HepG2 (cell line): Measurements from ENCODE around the gene RGS13. TPM values are rescaled to one million over a fixed set of nuclear protein-coding genes. Genes with fewer than 3 reads are reported as not detected.

Experiments used
- ATAC-seq: fragments of 200-7000 bp; cut with Tn5 transposase; 3 replicates; pipeline ENCODE4 v1.9.1; 2020; ENCODE audit warnings: mild to moderate bottlenecking, moderate library complexity
- BruUV-seq: library from RNA; stranded (reverse); fragments of 400-500 nt; replicated peaks from 2 replicates; lab custom pipeline; 2021; lab: Mats Ljungman, UMichigan
- CTCF ChIA-PET: fragments of 300-600 bp; formaldehyde crosslinking; extraction: SDS; loops from one replicate; lab custom pipeline; 2021; ENCODE audit warnings: low total read pairs, inconsistent platforms, low intra/inter-chr PET ratio; lab: Yijun Ruan, JAX
- POLR2A ChIA-PET: fragments of 350-600 bp; sonication (Branson Sonifier 250); formaldehyde crosslinking; loops from one replicate; lab custom pipeline; 2020; ENCODE audit warnings: antibody characterized with exemption, inconsistent platforms; lab: Yijun Ruan, JAX
- DNase-seq: peaks from one replicate; pipeline ENCODE4 v3.0.0-alpha.2; 2015; ENCODE audit warnings: low spot score
- FAIRE-seq: peaks from 3 replicates; lab custom pipeline; 2011; peaks lifted over from hg19 to GRCh38; lab: Jason Lieb, UNC
- H2AFZ ChIP-seq: one replicate; pipeline ENCODE4 v1.6.1; 2011; ENCODE audit warnings: low read length, inconsistent platforms
- H3K27ac ChIP-seq: fragments of 300-600 bp; 3 replicates; pipeline ENCODE4 v1.8.0; 2011; ENCODE audit warnings: mixed run types, mild to moderate bottlenecking, mixed read lengths, low read length, inconsistent platforms; ENCODE audit not compliant: insufficient read depth; ENCODE audit errors: extremely low read length
- H3K27me3 ChIP-seq, 2 experiments: fragments of 200-600 bp in 1 of 2; 2 replicates in 1 of 2; 3 replicates in 1 of 2; pipeline versions ENCODE4 v1.6.0 to v1.8.0; 2011; ENCODE audit warnings: low read length in 2 of 2, mild to moderate bottlenecking in 2 of 2, moderate library complexity in 2 of 2, inconsistent platforms in 1 of 2; ENCODE audit not compliant: insufficient read depth in 2 of 2, control insufficient read depth in 1 of 2
- H3K36me3 ChIP-seq, 2 experiments: fragments of 200-600 bp in 1 of 2; replicated peaks in 1 of 2; 2 replicates in 1 of 2; 3 replicates in 1 of 2; pipeline versions ENCODE4 v1.5.1 to v1.8.0; 2011; ENCODE audit warnings: low read length in 2 of 2, inconsistent platforms in 1 of 2; ENCODE audit not compliant: insufficient read depth in 2 of 2, control insufficient read depth in 1 of 2
- H3K4me1 ChIP-seq: 2 replicates; pipeline ENCODE4 v1.5.1; 2012; ENCODE audit warnings: low read length, inconsistent platforms; ENCODE audit not compliant: insufficient read depth
- H3K4me2 ChIP-seq: 2 replicates; pipeline ENCODE4 v1.6.0; 2011; ENCODE audit warnings: low read depth, low read length, inconsistent platforms
- H3K4me3 ChIP-seq, 3 experiments: fragments of 200-600 bp in 1 of 3; sonication (generic), shearing (Covaris generic) in 1 of 3; replicated peaks in 1 of 3; 2 replicates each; pipeline ENCODE4 v1.5.1; 2011 to 2016; ENCODE audit warnings: low read length in 3 of 3, inconsistent platforms in 2 of 3, low read depth in 2 of 3, mild to moderate bottlenecking in 2 of 3, control low read depth in 1 of 3, mixed read lengths in 1 of 3; ENCODE audit not compliant: insufficient read depth in 1 of 3
- H3K79me2 ChIP-seq: one replicate; pipeline ENCODE4 v1.6.1; 2011; ENCODE audit warnings: low read length, inconsistent platforms; ENCODE audit not compliant: insufficient read depth
- H3K9ac ChIP-seq: 2 replicates; pipeline ENCODE4 v1.6.0; 2011; ENCODE audit warnings: mild to moderate bottlenecking, low read depth, low read length, inconsistent platforms; ENCODE audit not compliant: insufficient read depth
- H3K9me3 ChIP-seq: 2 replicates; pipeline ENCODE4 v1.5.1; 2012; ENCODE audit warnings: mild to moderate bottlenecking, low read length
- H4K20me1 ChIP-seq: 2 replicates; pipeline ENCODE4 v1.6.0; 2011; ENCODE audit warnings: inconsistent platforms, mild to moderate bottlenecking, low read length, moderate library complexity; ENCODE audit not compliant: insufficient read depth
- ATF7 ChIP-seq, 2 experiments: fragments of 450-650 bp in 1 of 2; sonication (generic) in 1 of 2; formaldehyde crosslinking in 1 of 2; IDR thresholded peaks; 2 replicates each; pipeline versions ENCODE4 v1.4.0 to v1.6.1; 2016 to 2020; ENCODE audit warnings: antibody characterized with exemption in 1 of 2, mild to moderate bottlenecking in 1 of 2, missing genetic modification reagents in 1 of 2
- CREB1 ChIP-seq, 2 experiments: fragments of 450-650 bp in 1 of 2; IDR thresholded peaks; 2 replicates each; pipeline ENCODE4 v1.6.1; 2016 to 2017; ENCODE audit warnings: control low read depth in 1 of 2, mild to moderate bottlenecking in 1 of 2, missing compliant biosample characterization in 1 of 2, missing genetic modification characterization in 1 of 2
- MBNL3 ChIP-seq: fragments of 250-450 bp; sonication (Bioruptor Pico); conservative IDR thresholded peaks from 2 replicates; pipeline ENCODE4 v1.8.0; 2022; ENCODE audit warnings: mild to moderate bottlenecking, inconsistent platforms
- TARDBP ChIP-seq: sonication (generic); formaldehyde crosslinking; IDR thresholded peaks from 2 replicates; pipeline ENCODE4 v1.8.0; 2022; ENCODE audit warnings: mild to moderate bottlenecking, missing genetic modification reagents
- TBP ChIP-seq: sonication (generic); formaldehyde crosslinking; IDR thresholded peaks from 2 replicates; pipeline ENCODE4 v1.5.0; 2020; ENCODE audit warnings: missing genetic modification reagents
- WGBS: methylation state at CpG from one replicate; pipeline ENCODE4 v1.1.6; 2017; ENCODE audit warnings: low lambda C conversion rate; 5-methylcytosine and 5-hydroxymethylcytosine counted together
- in situ Hi-C: cut with HindIII; loops from 2 replicates; pipeline ENCODE4 v1.10.0; 2017; ENCODE audit warnings: low pct_unique_long_range_greater_than_20kb; ENCODE audit not compliant: extremely low pct_ligation_motif_present
- intact Hi-C: fragments of 100-400 bp; cut with micrococcal nuclease; formaldehyde crosslinking; loops from one replicate; pipeline ENCODE4 v1.10.0; 2022; ENCODE audit not compliant: unreplicated experiment
- polyA plus RNA-seq, 8 experiments: library from polyadenylated mRNA; depleted of rRNA in 3 of 8; stranded (reverse) in 7 of 8; unstranded in 1 of 8; fragments of >200 nt; fragmentation: Illumina TruSeq in 4 of 8; extraction: Trizol in 4 of 8; gene quantifications; 2 replicates each; pipeline versions ENCODE4 v1.2.1 to v1.2.3, GENCODE V29; 2011 to 2016; ENCODE audit warnings: low read depth in 4 of 8, missing spikeins in 1 of 8, mixed read lengths in 1 of 8; ENCODE audit not compliant: insufficient read depth in 1 of 8
- total RNA-seq, 5 experiments: library from RNA; depleted of rRNA; stranded (reverse); fragments of >200 nt; fragmentation: Illumina TruSeq; extraction: Trizol; gene quantifications; 2 replicates each; pipeline ENCODE4 v1.2.3, GENCODE V29; 2016; ENCODE audit warnings: low read depth in 1 of 5
- TF ChIP-seq, protein P1 (sequence below): sonication (generic); formaldehyde crosslinking; IDR thresholded peaks from 2 replicates; pipeline ENCODE4 v1.4.0; 2020; ENCODE audit warnings: mild to moderate bottlenecking, missing genetic modification reagents, borderline replicate concordance
- TF ChIP-seq, protein P2 (sequence below): sonication (generic); formaldehyde crosslinking; IDR thresholded peaks from 2 replicates; pipeline ENCODE4 v1.4.0; 2020; ENCODE audit warnings: missing genetic modification reagents
- TF ChIP-seq, protein P3 (sequence below): sonication (generic); formaldehyde crosslinking; IDR thresholded peaks from 2 replicates; pipeline ENCODE4 v1.4.0; 2020; ENCODE audit warnings: mild to moderate bottlenecking, missing genetic modification reagents

The RGS13 gene
- total and polyA plus RNA-seq, 2 of the 13 experiments (the other 11 are each of a cell fraction or from before 2014, with no cell fraction given) = not detected

DNA sequence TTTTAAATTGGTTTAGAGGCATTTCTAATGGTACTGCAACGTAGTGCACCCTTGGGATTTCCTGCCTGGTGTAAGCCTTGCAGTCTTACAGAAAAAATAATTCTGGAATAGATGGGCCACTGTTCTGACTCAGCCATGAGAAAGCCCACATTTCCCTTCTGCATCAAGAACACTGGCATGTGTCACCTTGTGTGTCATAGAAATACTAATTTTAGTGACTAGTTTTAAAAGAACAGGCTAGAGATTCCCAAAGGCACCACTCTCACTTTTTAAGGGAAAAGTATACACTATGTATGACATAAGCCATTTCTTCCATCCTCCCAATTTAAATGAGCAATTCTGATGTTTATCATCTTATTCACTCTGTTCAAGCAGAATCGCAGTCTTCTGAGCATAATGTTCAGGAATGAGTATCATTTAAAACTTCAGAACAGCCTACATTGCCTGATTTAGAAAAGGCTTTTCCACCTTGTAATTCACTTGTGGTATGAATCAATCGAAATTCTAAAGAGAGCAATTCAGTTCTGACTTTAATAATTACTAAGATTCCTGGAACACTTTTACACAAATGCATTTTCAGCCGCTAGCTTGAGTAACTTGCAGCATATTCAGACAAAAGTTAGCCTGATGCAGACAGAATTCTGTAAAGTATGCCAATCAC lies 18.8 kb downstream of the RGS13 start (continued):
- TF ChIP-seq, protein P1, sequence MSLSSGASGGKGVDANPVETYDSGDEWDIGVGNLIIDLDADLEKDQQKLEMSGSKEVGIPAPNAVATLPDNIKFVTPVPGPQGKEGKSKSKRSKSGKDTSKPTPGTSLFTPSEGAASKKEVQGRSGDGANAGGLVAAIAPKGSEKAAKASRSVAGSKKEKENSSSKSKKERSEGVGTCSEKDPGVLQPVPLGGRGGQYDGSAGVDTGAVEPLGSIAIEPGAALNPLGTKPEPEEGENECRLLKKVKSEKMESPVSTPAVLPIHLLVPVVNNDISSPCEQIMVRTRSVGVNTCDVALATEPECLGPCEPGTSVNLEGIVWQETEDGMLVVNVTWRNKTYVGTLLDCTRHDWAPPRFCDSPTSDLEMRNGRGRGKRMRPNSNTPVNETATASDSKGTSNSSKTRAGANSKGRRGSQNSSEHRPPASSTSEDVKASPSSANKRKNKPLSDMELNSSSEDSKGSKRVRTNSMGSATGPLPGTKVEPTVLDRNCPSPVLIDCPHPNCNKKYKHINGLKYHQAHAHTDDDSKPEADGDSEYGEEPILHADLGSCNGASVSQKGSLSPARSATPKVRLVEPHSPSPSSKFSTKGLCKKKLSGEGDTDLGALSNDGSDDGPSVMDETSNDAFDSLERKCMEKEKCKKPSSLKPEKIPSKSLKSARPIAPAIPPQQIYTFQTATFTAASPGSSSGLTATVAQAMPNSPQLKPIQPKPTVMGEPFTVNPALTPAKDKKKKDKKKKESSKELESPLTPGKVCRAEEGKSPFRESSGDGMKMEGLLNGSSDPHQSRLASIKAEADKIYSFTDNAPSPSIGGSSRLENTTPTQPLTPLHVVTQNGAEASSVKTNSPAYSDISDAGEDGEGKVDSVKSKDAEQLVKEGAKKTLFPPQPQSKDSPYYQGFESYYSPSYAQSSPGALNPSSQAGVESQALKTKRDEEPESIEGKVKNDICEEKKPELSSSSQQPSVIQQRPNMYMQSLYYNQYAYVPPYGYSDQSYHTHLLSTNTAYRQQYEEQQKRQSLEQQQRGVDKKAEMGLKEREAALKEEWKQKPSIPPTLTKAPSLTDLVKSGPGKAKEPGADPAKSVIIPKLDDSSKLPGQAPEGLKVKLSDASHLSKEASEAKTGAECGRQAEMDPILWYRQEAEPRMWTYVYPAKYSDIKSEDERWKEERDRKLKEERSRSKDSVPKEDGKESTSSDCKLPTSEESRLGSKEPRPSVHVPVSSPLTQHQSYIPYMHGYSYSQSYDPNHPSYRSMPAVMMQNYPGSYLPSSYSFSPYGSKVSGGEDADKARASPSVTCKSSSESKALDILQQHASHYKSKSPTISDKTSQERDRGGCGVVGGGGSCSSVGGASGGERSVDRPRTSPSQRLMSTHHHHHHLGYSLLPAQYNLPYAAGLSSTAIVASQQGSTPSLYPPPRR (CRISPR knock-in tag) = no peak
- no peak for TF ChIP-seq TARDBP (CRISPR knock-in tag)
- no peak for TF ChIP-seq MBNL3 (CRISPR knock-in tag)

DNA sequence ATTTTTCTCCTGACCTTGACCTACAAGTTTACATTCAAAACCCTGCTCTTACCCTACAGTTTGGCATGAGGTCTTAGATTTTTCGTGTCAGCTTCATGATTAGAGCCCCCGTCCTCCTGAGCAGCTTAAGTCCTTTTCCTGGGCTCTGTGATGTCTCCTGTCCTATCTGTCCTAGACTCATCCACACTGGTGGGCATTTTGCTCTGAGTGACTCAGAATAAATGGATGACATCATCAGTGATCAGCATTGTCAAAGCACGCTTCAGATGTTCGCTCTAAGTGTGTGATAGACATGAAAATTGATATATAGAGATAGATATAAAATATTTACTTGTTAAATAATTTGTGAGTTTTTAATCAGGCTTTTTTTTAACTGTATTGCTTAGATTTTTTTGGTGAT lies 21.8 kb downstream of the RGS13 start:
- Histone ChIP-seq H3K4me2 (no peak overlapping the region), H3K9me3 (no peaks in the 10 kb centered on the region), H3K27ac (no peak overlapping the region), H3K4me3 (no peak overlapping the region), H3K4me1 (no peaks in the 10 kb centered on the region), H3K36me3 (no peaks in the 10 kb centered on the region), H3K27me3 (no peaks in the 10 kb centered on the region; a peak in 1 of 5 replicates), H4K20me1 (no peaks in the 10 kb centered on the region), H3K9ac (no peak overlapping the region), H2AFZ (no peak overlapping the region), H3K79me2 (no peaks in the 10 kb centered on the region)
- POLR2A ChIA-PET = no interaction called here
- 33% methylated on average over 4 of the region's 4 CpGs for WGBS
- CTCF ChIA-PET = no interaction called here
- no peak for ATAC-seq
- intact Hi-C loops = no loop called here
- in situ Hi-C loops = no loop called here
- no peak for DNase-seq
- BruUV-seq = no TSS peak
- TF ChIP-seq, protein P2, sequence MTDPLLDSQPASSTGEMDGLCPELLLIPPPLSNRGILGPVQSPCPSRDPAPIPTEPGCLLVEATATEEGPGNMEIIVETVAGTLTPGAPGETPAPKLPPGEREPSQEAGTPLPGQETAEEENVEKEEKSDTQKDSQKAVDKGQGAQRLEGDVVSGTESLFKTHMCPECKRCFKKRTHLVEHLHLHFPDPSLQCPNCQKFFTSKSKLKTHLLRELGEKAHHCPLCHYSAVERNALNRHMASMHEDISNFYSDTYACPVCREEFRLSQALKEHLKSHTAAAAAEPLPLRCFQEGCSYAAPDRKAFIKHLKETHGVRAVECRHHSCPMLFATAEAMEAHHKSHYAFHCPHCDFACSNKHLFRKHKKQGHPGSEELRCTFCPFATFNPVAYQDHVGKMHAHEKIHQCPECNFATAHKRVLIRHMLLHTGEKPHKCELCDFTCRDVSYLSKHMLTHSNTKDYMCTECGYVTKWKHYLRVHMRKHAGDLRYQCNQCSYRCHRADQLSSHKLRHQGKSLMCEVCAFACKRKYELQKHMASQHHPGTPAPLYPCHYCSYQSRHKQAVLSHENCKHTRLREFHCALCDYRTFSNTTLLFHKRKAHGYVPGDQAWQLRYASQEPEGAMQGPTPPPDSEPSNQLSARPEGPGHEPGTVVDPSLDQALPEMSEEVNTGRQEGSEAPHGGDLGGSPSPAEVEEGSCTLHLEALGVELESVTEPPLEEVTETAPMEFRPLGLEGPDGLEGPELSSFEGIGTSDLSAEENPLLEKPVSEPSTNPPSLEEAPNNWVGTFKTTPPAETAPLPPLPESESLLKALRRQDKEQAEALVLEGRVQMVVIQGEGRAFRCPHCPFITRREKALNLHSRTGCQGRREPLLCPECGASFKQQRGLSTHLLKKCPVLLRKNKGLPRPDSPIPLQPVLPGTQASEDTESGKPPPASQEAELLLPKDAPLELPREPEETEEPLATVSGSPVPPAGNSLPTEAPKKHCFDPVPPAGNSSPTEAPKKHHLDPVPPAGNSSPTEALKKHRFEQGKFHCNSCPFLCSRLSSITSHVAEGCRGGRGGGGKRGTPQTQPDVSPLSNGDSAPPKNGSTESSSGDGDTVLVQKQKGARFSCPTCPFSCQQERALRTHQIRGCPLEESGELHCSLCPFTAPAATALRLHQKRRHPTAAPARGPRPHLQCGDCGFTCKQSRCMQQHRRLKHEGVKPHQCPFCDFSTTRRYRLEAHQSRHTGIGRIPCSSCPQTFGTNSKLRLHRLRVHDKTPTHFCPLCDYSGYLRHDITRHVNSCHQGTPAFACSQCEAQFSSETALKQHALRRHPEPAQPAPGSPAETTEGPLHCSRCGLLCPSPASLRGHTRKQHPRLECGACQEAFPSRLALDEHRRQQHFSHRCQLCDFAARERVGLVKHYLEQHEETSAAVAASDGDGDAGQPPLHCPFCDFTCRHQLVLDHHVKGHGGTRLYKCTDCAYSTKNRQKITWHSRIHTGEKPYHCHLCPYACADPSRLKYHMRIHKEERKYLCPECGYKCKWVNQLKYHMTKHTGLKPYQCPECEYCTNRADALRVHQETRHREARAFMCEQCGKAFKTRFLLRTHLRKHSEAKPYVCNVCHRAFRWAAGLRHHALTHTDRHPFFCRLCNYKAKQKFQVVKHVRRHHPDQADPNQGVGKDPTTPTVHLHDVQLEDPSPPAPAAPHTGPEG (CRISPR knock-in tag) = no peak
- TF ChIP-seq CREB1 (IDR thresholded peaks at IDR 0.05) = peak; percentile 60; the same call in 1 of the 2 replicates
- no peak for TF ChIP-seq CREB1 (CRISPR knock-in tag; IDR thresholded peaks at IDR 0.05)
- TF ChIP-seq TBP (CRISPR knock-in tag) = no peak
- TF ChIP-seq, protein P3, sequence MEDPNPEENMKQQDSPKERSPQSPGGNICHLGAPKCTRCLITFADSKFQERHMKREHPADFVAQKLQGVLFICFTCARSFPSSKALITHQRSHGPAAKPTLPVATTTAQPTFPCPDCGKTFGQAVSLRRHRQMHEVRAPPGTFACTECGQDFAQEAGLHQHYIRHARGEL = no peak
- peak; percentile 89 for TF ChIP-seq ATF7 (IDR thresholded peaks at IDR 0.05)
- no peak for TF ChIP-seq ATF7 (CRISPR knock-in tag; IDR thresholded peaks at IDR 0.05)
- FAIRE-seq = no peak
